ENCODE data around the gene URI1.

The URI1 gene

GRCh38 chr19:30029721-30030510 lies 87.9 kb downstream of the URI1 start (continued):
- no peak for TF ChIP-seq AEBP2 (tag by site-specific recombination; IDR thresholded peaks at IDR 0.05; ENCODE audit: borderline replicate concordance)
- TF ChIP-seq PRDM2 (tag by site-specific recombination; IDR thresholded peaks at IDR 0.05; ENCODE audit: borderline replicate concordance): no peak
- TF ChIP-seq ZNF366 (tag by site-specific recombination; conservative IDR thresholded peaks at IDR 0.05): no peak
- no peak for TF ChIP-seq ZNF155 (tag by site-specific recombination; IDR thresholded peaks at IDR 0.05)
- TF ChIP-seq ZNF561 (tag by site-specific recombination; IDR thresholded peaks at IDR 0.05; ENCODE audit: borderline replicate concordance): peak; percentile 90
- TF ChIP-seq ZNF132 (tag by site-specific recombination; IDR thresholded peaks at IDR 0.05; ENCODE audit: borderline replicate concordance): no peak
- no peak for TF ChIP-seq GLIS2 (tag by site-specific recombination; IDR thresholded peaks at IDR 0.05)
- TF ChIP-seq SALL2 (tag by site-specific recombination; IDR thresholded peaks at IDR 0.05; ENCODE audit: borderline replicate concordance): no peak
- no peak for TF ChIP-seq ZNF335 (tag by site-specific recombination; conservative IDR thresholded peaks at IDR 0.05)
- 0 out of 2 replicates have a peak, but pooled peaks have one; percentile 9 for TF ChIP-seq HIC1 (tag by site-specific recombination; IDR thresholded peaks at IDR 0.05)
- no peak for TF ChIP-seq ZNF549 (tag by site-specific recombination; IDR thresholded peaks at IDR 0.05)
- no peak for TF ChIP-seq ZNF692 (tag by site-specific recombination; IDR thresholded peaks at IDR 0.05)
- TF ChIP-seq ZNF169 (tag by site-specific recombination; IDR thresholded peaks at IDR 0.05): no peak
- TF ChIP-seq ZNF639 (tag by site-specific recombination; IDR thresholded peaks at IDR 0.05): no peak
- TF ChIP-seq ZNF10 (tag by site-specific recombination; IDR thresholded peaks at IDR 0.05): 0 out of 2 replicates have a peak, but pooled peaks have one; percentile 32
- TF ChIP-seq KLF8 (tag by site-specific recombination; IDR thresholded peaks at IDR 0.05): no peak
- no peak for TF ChIP-seq YY2 (tag by site-specific recombination; IDR thresholded peaks at IDR 0.05)

Measured in HEK293 (cell line).